ENCODE measurements around the gene PPP1CB.

Gene PPP1CB

DNA sequence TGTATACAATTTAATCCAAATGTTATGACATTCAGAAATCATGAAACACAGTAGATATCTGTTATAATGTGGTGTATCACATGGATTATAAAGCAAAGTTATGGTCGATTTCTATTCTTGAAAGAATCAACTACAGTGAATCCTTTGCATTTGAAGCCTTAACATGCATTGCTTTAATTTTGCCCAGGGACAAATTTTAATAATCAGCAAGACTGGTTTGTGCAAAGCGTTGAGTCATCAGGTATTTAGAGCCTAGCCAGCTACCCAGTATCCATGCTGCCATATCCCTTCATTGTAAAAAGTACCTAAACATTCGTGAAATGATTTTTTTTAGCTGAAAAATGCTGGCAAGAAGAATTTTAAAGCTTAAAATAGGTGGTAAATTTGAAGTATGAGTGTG lies 50.1 kb downstream of the PPP1CB start:
- ChIA-PET POLR2A (no interaction called here), CTCF (interaction anchor here (0.9 to 4.7 kb wide), 5 partner anchors 8 to 207 kb away, joined by 3 to 22 read pairs (median 4); no protein-coding TSS in a partner anchor)
- no peak for DNase-seq (ENCODE audit: low read depth, low spot score)
- TF ChIP-seq, protein P1, sequence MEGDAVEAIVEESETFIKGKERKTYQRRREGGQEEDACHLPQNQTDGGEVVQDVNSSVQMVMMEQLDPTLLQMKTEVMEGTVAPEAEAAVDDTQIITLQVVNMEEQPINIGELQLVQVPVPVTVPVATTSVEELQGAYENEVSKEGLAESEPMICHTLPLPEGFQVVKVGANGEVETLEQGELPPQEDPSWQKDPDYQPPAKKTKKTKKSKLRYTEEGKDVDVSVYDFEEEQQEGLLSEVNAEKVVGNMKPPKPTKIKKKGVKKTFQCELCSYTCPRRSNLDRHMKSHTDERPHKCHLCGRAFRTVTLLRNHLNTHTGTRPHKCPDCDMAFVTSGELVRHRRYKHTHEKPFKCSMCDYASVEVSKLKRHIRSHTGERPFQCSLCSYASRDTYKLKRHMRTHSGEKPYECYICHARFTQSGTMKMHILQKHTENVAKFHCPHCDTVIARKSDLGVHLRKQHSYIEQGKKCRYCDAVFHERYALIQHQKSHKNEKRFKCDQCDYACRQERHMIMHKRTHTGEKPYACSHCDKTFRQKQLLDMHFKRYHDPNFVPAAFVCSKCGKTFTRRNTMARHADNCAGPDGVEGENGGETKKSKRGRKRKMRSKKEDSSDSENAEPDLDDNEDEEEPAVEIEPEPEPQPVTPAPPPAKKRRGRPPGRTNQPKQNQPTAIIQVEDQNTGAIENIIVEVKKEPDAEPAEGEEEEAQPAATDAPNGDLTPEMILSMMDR (IDR thresholded peaks at IDR 0.05; ENCODE audit: insufficient read depth, low read length, missing control alignments): no peak
- no peak overlapping the region for H3K4me3 ChIP-seq (ENCODE audit: low read depth, low read length)

DNA sequence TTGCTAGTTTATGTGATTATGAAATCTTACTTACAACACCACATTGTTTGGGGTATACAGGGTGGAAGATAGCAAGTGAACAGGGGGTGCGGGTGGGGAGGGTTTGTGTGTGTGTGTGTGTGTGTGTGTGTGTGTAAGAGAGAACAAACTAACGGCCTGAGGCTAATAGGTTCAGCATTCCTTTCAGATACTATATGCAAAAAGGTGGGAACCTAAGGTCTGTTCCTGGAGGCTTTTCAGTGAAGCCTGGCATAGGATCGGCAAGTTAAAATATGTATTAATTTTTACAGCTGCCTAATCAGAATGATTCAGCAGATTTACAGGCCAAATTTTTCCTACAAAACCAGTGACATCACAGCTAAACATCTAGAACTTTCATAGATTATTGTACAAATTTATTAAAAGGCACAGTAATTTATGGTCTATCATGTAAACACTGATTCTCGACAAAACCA lies 51.4 kb downstream of the PPP1CB start:
- POLR2A ChIA-PET: no interaction called here
- TF ChIP-seq, protein P1 (IDR thresholded peaks at IDR 0.05; ENCODE audit: insufficient read depth, low read length, missing control alignments): no peak
- CTCF ChIA-PET: interaction anchor here (1.3 to 4.7 kb wide), 4 partner anchors 9 to 210 kb away, joined by 3 to 22 read pairs (median 4); no protein-coding TSS in a partner anchor
- DNase-seq (ENCODE audit: low read depth, low spot score): no peak
- H3K4me3 ChIP-seq (ENCODE audit: low read depth, low read length): no peak overlapping the region

- DNase-seq (ENCODE audit: low read depth, low spot score): no peak
- TF ChIP-seq, protein P1 (IDR thresholded peaks at IDR 0.05; ENCODE audit: insufficient read depth, low read length, missing control alignments): no peak
- ChIA-PET POLR2A (no interaction called here), CTCF (interaction anchor here (1.3 to 5.0 kb wide), 5 partner anchors 10 to 244 kb away, joined by 3 to 29 read pairs (median 8); no protein-coding TSS in a partner anchor)
- peak overlapping the region; percentile 65 for H3K4me3 ChIP-seq (ENCODE audit: low read depth, low read length)
These were observed 58.3 kb downstream of the PPP1CB start for GRCh38 chr2:28809927-28810326.

DNA sequence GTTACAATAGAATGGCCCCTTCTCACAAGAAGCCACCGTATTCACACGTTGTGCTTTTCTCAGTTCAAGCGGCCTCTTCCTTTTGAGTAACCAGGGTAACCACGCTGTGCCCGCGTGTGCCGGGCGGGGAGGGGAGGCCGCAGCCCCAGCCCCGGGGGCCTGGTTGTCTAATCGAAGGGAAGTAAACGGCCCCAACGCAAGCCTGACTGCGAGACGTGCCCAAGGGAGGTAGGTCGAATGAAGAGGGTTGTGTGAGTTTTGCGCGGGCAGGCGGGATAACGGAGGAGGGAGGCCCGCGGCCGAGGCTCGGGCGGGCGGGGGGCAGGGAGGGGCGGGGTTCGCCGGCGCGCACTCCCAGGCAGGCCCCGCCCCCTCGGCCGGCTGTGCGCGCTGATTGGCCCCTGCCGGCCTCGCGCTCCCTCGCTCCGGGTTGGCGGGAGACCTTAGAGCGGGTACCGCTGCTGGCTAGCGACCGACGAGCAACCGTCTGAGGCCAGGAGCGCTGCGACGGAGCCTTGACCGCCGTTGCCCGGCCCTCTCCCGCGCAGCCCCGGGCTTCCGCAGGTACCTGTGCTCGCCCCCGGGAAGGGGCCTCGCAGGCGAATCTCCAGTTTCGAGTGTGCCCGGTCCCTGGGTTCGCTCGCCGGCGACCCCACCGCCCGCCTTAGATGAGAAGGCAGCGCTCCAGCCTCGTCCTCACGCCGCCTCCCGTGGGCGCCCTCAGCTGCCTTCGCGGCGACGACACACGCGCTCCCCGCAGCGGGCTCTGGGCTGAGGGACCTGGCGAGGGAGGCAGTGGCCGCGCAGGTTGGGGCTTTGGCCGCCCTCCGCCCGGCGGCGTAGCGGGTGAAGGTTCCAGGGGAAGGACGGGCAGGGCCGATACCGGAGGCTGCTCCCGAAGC lies 59.0 kb downstream of the PPP1CB start, which contains the start of gene SPDYA:
Gene SPDYA, plus strand, starts transcription at position 451 of the 902 bp plus-strand sequence. CDS start 5,181 bp downstream, outside the sequence.
- peak within 1 kb of the TSS; percentile 65 for H3K4me3 ChIP-seq (ENCODE audit: low read depth, low read length)
- TF ChIP-seq, protein P1 (IDR thresholded peaks at IDR 0.05; ENCODE audit: insufficient read depth, low read length, missing control alignments): no peak
- no peak for DNase-seq (ENCODE audit: low read depth, low spot score)
- ChIA-PET POLR2A (interaction anchor here (0.6 kb wide), 1 partner anchor 85 kb away, joined by 3 read pairs; no protein-coding TSS in a partner anchor), CTCF (interaction anchor here (1.0 to 5.0 kb wide), 7 partner anchors 9 to 243 kb away, joined by 3 to 29 read pairs (median 6); no protein-coding TSS in a partner anchor)

DNA sequence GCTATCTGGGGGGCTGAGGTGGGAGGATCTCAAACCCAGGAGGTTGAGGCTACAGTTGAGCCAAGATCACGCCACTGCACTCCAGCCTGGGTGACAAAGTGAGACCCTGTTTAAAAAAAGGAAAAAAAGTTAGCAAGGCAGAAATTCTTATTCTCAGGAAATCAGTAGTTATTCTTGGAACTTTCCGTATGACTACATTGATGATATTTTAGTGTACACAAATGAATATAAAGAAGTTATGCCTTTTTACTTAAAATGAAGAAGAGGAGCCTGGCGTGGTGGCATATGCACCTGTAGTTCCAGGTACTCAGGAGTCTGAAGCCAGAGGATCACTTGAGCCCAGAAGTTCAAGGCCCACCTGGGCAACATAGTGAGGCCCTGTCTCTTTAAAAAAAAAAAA lies 66.4 kb downstream of the PPP1CB start:
- DNase-seq (ENCODE audit: low read depth, low spot score): no peak
- TF ChIP-seq, protein P1 (IDR thresholded peaks at IDR 0.05; ENCODE audit: insufficient read depth, low read length, missing control alignments): no peak
- CTCF ChIA-PET: interaction anchor here (1.5 kb wide), 1 partner anchor 8 kb away, joined by 3 read pairs; no protein-coding TSS in a partner anchor
- POLR2A ChIA-PET: no interaction called here
- no peak overlapping the region for H3K4me3 ChIP-seq (ENCODE audit: low read depth, low read length)

All from AG04449 (cell line).